ACHN (cell line): ENCODE results near the gene TIMM13.
A peak's percentile ranks its signal among the peaks of the same experiment; 100 is the strongest.

Experiments
- DNase-seq: peaks from one replicate; pipeline ENCODE4 v3.0.0-alpha.2; 2015
- in situ Hi-C: cut with HindIII; loops from 2 replicates; pipeline ENCODE4 v1.10.0; 2017; ENCODE audit warnings: low sequenced_read_pairs, low pct_ligation_motif_present, low pct_unique_long_range_greater_than_20kb

Gene TIMM13

DNA sequence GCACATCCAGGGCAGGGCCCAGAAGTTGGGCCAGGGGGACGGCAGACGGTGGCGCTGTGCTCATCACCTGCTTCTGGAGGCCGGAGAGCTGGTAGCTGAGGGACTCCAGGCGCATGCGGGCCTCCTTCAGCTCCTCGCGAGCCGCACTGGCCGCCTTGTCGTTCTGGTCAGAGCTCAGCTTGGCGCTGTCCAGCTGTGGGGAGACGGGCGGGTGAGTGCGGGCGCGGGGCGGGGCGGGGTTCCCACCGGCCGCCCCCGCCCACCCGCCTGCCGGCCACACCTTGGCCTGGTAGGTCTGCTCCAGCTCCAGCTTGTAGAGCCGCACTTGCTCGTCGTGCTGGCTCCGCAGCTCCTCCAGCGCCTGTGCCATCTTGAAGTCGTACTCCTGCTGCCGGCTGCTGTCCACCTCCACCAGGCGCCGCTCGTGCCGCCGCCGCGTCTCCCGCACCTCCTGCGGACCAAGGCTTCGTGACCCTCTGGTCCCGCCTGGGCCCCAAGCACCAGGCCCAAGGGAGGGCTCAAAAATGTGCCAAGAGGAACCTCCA, 7.4 kb upstream of the TIMM13 start:
- DNase-seq = no peak
- in situ Hi-C loops = no loop called here

DNA sequence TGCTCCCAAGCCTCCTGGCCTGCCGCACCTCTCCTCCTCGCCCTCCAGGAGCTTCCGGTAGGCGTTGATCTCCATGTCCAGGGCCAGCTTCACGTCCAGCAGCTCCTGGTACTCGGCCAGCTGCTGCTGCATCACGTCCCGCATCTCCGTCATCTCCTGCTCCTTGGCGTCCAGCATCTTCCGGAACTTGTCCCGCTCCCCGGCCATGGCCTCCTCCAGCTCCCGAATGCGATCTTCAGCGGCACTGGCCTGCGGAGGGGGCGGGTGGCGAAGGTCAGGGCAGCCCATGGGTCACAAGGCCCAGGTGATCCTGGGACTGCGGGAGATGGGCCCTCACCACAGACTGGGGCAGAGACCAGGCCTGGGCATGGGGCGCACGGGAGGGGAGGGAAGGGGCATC, 6.9 kb upstream of the TIMM13 start:
- no peak for DNase-seq
- in situ Hi-C loops = no loop called here

DNA sequence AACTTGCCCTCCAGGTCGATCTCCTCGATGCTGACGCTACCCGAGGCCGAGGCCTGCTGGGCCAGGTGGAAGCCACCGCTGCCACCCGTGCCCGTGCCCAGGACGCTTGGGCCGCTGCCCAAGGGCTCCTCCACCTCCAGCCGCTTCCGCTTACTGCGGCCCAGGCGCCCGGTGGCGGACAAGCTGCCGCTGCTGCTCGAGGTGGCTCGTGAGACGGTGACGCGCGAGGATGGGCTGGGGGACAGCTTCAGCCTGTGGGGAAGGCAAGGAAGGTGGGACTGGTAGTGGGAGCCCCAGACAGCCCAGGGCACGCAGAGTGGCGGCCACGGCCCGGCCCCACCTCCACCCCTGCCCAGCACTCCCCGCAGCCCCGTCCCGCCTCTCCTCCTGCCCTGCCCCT, 6.5 kb upstream of the TIMM13 start:
- no peak for DNase-seq
- in situ Hi-C loops = no loop called here

DNA sequence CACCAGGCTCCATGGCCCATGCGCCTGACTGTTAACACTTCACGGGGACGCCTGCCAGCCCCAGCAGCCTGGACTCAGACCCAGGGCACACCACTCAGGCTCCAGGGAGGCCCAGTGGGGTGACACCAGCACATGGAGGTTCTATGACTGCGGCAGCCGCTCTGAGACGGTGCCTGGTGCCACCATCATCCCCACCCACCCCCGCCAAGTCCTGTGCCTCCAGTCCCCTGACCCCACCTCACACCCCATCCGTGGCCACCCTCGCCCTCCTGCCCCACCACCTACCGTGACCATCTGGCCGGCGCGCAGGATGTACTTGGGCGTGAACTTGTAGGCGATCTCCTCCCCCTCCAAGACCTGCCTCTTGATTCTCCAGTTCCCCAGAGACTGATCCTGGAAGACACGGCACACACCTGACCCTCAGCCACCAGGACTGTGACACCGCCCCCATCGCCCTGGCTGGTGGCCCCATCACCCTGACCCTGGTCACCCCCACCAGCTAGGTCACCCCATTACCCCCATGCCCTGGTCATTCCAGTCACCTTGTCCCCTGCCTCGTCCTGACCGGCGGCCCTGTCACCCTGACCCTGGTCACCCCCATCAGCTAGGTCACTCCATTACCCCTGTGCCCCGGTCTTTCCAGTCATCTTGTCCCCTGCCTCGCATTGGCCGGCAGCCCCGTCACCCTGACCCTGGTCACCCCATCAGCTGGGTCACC, 4.9 kb upstream of the TIMM13 start:
- no peak for DNase-seq
- in situ Hi-C loops = no loop called here

DNA sequence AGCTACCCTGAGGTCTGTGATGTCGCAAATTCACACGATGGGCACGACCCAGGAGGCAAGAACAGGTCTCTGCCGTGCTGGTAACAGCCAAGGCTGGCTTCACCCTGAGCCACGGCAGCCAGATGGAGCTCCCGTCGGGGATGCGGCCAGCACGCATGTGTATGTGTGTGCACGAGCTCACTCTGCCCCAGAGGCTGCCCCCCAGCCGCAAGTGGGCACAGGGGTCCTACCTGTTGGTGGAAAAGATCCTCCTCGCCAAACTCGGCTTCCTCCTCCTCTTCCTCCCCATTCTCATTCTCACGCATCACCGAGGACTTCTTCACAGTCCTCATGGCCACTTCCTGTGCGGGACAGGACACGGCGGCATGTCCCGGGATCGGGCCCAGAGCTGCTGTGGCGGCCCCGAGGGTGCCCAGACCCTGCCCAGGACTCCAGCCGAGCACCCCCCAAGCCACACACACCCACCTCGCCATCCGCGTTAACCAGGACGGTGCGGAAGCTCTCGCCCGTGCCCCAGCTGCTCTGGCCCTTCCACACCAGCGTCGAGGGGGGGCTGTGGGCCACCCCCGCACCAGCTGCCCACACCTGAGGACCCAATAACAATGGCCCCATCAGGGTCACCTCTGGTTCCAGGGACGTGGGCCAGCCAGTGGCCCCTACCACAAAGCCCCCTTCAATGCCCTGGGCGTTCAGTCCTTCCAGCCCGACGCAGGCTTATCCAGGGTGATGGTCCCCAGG, 4.1 kb upstream of the TIMM13 start:
- DNase-seq = no peak
- in situ Hi-C loops = no loop called here

DNA sequence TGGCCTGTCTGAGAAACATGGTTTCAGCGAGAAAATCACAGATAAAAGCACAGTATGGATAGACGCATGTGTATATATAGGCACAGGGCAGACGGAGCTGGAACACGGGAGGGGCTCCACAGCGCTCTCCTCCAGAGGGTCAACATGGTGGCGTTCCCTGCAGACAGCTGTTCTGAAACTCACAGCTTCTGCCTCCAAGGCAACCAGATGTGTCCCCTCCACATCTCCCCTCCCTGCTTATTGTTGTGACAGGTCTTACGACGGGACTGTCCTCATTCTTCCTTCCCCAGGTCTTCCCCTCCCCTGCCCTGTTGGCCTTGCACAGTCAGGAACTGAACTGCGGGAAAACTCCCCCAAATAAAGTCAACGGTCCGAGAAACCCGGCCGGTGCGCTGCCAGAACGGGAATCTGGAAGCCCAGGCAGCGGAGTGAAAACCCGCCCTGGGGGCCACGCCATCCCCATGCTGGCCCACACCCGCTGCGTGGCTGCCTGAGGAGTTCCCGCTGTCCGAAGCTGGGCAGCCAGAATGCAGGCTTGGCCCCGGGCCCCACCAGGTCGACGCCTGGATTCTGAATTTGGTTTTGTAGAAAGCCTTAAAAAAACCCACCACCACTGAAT, 2.6 kb upstream of the TIMM13 start:
- in situ Hi-C loops = no loop called here
- DNase-seq = no peak

DNA sequence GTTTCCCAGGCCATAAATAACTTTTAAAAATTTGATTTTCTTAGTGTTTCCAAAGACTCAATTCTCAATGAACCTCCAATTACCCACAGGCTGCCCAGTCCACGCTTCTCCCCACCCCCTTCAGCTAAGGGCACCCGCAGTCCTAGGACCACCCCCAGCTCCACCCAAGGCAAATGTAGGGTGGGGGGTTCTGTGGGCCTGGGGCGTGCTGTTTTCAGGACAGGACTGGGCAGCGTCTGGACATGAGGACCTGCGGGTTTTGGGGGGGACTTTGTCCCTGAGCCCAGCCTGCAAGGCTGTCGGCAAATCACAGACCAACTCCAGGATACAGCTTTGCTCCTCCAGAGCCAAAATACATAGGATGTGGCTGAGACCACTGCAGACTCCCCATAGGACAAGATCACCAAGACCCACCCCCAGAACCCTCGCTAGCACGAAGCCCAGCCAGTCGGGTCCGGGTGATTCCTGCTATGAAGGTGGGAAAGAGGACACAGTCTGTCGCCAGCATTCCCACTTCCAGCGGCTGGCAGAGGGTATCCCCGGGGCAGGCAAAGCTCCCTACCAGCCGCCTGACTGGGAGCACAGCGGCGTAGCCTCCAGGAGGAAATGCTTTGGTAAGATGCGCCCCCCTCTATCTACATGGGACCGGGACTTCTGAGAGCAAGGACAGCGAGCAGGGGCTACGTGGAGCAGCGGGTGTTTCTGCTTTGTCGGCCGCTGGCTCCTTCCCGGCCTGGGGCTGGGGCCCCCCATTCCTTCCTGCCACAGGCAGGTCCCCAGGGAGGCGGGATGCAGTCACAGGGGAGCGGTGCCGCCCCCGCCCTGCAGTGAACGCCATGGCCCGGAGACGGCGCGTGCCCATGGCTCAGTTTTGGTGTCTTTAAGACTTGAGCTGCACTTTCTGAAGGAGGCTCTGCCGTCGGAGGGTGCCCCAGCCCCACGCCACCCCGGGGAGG, 1.6 kb upstream of the TIMM13 start:
- in situ Hi-C loops = no loop called here
- no peak for DNase-seq

DNA sequence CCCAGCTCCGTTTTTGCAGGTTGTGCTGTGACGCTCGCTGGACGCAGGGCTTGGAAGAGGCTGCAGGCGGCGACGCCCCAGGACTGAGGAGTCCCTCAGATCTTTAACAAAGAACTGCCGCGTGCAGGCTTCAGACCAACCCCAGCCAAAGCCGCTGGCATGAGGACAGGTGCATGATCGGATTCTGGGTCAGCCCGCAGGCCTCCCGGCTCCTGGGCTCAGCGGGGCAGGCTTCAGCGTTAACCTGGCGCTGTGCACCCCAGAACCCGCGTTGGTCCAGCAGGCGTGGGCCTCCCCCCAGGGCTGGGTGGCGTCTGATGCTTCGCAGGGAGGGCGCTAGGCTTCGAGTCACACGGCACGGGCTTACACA, 920 bp upstream of the TIMM13 start:
- no peak for DNase-seq
- in situ Hi-C loops = no loop called here

DNA sequence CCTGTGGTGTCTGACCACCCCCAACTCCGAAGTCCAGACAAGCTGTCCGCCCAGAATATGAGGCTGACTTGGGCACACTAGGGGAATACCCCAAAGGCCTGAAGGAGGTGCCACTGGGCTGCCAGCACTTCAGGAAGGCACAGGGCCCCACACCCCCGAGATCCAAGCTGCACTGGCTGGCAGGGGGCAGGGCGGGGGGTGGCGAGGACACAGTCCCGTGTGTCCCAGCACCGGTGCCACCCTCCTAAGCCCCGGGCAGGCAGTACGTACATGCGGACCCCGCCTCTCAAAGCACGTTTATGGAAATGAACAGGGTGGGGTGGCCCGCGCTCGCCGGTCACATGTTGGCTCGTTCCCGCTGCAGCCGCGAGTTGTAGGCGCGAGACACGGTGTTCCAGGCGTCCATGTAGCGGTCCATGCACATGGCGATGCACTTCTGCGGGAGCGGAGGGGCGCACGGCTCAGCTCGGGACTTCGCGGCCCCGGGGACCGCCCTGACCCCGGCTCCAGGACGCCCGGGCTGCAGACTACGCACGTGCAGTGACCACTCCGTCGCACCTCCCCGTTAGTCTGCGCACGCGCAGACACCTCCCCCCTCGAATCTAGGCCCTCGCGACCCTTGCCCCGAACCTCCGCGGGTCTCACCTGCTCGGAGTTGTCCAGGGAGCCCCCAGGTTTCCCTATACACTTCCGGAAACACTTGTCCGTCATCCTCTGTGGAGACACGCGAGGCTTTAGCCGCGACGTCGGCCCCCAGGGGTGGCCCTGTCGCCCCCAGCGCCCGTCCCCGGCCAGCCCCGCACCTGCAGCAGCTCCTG, 566 bp downstream of the TIMM13 start:
- peak; percentile 41 for DNase-seq
- in situ Hi-C loops = no loop called here

DNA sequence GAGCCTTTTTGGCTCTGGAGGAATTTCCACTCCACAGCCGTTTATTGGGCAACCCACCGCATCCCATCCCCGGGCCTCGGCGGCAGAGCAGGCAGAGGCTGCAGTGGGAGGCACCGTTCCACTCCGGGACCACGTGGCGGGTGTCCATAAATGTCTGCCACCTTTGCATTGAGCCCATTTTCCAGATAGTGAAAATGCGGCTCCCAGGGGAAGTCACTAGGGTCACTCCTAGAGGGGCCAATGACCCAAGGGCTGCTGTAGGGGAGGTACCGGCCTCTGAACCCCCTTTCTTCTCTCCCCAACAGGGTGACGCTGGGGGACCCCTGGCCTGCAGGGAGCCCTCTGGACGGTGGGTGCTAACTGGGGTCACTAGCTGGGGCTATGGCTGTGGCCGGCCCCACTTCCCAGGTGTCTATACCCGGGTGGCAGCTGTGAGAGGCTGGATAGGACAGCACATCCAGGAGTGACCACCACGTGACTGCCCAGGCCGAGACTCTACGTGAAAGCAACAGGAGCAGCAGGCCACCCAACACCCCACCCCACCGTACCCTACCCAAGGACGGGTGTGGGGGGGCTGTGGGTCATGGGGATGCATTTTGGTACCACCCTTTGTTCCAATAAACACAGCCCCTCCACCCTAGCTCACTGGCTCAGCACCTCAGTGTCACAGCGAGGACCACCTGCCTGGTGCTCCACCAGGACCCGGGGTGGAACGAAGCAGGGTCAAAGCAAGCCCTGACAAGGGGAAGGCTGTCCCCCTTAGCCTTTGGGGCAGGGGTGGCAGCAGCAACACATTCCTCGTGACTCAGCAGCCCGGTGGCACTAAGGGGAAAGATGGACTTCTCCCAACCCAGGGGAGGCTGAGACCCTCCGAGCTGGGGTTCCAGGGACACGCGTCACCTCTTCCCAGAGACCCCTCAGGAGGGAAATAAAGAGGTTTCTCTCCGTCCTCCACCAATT, 1.5 kb downstream of the TIMM13 start:
- no peak for DNase-seq
- in situ Hi-C loops = no loop called here

DNA sequence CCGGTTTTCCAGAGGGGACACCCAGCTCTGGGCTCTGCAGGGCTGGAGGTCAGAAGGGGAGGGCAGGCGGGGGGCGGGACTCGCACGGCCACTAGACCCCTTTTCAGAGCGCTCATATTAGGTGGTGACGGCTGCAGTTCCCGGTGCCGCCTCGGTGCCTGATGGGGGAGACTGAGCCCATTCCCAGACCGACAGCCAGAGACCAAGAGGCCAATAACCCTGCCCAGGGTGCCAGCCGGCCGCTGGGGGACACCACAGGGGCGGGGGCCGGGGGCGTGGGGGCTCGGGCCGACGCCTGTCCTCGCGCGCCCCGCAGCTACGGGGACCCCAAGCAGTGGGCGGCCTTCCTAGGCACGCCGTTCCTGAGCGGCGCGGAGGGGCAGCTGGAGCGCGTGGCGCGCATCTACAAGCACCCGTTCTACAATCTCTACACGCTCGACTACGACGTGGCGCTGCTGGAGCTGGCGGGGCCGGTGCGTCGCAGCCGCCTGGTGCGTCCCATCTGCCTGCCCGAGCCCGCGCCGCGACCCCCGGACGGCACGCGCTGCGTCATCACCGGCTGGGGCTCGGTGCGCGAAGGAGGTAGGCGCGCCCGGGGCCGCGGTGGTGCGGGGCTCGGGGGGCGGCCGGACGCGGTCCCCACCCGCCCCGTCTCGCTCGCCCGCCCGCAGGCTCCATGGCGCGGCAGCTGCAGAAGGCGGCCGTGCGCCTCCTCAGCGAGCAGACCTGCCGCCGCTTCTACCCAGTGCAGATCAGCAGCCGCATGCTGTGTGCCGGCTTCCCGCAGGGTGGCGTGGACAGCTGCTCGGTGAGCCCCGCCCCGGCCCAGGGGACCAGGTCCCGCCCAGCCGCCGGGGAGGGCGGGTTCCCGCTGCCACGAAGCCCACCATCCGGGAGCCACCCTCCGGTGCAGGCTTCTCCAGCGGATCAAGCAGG, 2.4 kb downstream of the TIMM13 start:
- DNase-seq = no peak
- in situ Hi-C loops = loop anchor here (25.0 kb wide), 1 partner anchor 188 kb away; the partner anchor contains the start of genes AMH, PLEKHJ1 and SF3A2

DNA sequence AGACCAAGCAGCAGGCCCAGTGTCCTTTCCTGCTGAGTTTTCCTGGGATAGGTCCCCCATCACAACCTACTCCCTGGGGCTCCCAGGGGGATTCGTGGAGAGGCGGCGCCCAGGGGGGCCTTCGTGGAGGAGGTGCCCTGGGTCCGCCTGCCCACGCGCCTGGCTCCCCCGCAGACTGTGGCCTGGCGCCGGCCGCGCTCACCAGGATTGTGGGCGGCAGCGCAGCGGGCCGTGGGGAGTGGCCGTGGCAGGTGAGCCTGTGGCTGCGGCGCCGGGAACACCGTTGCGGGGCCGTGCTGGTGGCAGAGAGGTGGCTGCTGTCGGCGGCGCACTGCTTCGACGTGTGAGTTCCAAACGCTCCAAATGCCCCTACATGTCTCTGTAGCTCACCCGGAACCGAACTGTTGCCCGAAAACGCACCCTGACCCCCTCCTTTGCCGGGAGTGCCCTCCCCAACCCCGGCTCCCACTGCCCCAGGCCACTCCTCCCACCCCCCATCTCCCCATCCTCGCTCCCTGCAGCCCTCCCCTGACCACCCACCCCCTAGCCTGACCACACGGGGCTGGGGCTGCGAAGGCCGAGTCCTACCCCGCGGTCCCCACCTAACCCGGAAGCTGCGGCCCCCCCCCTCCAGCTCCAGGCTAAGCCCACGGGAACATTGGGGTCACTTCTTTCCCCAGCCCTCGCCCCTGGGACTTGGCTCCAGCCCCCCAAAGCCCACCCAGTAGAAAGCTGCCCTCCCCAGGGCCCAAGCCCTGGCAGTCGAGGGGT, 3.3 kb downstream of the TIMM13 start:
- in situ Hi-C loops = loop anchor here (25.0 kb wide), 1 partner anchor 187 kb away; the partner anchor contains the start of genes AMH, PLEKHJ1 and SF3A2
- no peak for DNase-seq

DNA sequence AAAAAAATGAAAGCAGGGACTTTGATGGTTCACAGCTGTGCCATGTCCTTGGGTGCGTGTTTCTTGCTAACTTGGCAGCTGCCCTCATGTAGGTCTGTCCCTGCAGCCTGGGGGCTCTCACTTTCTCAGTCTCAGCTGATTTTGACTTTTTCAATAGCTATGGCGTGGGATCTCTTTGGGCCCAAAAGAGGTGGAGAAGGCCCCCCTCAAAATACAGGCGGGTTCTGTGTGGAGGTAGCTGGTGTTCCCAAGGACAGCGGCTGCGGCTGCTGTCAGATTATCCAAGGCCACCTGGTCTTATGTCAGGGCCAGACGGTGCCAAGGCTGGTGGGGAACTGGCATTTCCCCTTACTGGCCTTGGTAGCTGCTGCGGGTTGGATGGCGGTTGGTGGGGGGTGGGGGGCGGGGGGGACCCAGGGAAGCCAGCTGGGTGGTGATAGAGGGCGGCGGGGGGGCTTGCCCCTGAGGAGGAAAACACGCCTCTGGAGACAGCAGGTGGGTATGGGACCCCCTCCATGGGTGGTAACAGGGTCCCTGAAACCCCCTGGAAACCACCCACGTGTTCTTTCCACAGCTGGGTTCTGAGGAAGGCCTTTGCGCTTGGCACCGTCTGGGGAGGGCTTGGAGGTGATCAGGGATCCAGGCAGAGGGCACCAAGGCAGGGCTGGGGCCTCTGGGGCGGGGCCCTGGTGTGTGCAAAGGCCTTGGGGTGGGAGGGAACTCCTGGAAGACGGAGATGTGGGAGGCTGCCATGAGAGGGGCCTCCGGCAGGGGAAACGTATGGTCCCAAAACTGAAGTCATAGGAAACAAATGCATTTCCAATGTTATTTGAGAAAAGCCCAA, 4.1 kb downstream of the TIMM13 start:
- DNase-seq = no peak
- in situ Hi-C loops = loop anchor here (25.0 kb wide), 1 partner anchor 186 kb away; the partner anchor contains the start of genes AMH, PLEKHJ1 and SF3A2
